Right cardiac atrium (tissue), 5 donors: ENCODE measurements around the gene UCKL1. TPM values are rescaled to one million over a fixed set of nuclear protein-coding genes. Genes with fewer than 3 reads are reported as not detected.
"Not testable (repeated sequence)": the region's sequence is repeated elsewhere in the genome, so short reads cannot be mapped to it uniquely, and the experiment has no call there.

ENCODE experiments used
- ATAC-seq, 2 donors: fragments of 200-7000 bp; cut with Tn5 transposase; one replicate each; pipeline versions ENCODE4 v1.8.0 to v1.9.1; 2020; ENCODE audit warnings: moderate library complexity in 2 of 2, mild to moderate bottlenecking in 1 of 2
- DNase-seq, 3 donors: peaks; one replicate each; pipeline ENCODE4 v3.0.0-alpha.2; 2020
- H3K27ac ChIP-seq: one replicate; pipeline ENCODE4 v1.5.1; 2013; ENCODE audit warnings: mild to moderate bottlenecking, low read length, control low read depth, moderate library complexity
- H3K27me3 ChIP-seq: one replicate; pipeline ENCODE4 v1.6.1; 2013; ENCODE audit not compliant: control insufficient read depth, insufficient read depth
- H3K4me1 ChIP-seq: one replicate; pipeline ENCODE4 v1.6.1; 2013; ENCODE audit warnings: low read length; ENCODE audit not compliant: control insufficient read depth, insufficient read depth
- H3K4me3 ChIP-seq: one replicate; pipeline ENCODE4 v1.5.1; 2013; ENCODE audit warnings: low read length, control low read depth
- H3K9me3 ChIP-seq: one replicate; pipeline ENCODE4 v1.6.1; 2013; ENCODE audit warnings: low read length; ENCODE audit not compliant: control insufficient read depth
- WGBS: extraction: QIAGEN DNeasy Blood & Tissue Kit; methylation state at CpG from one replicate; pipeline ENCODE4 v1.1.7; 2013; 5-methylcytosine and 5-hydroxymethylcytosine counted together
- intact Hi-C, 4 donors: fragments of 100-400 bp; cut with DNase I; formaldehyde crosslinking; loops; one replicate each; pipeline versions ENCODE4 v1.11.0 to v1.14.0; 2022 to 2023
- polyA plus RNA-seq: library from polyadenylated mRNA; stranded (reverse); fragments of 200-250 nt; gene quantifications from one replicate; pipeline ENCODE4 v1.2.3, GENCODE V29; 2013
- total RNA-seq, 4 donors: library from RNA; stranded (reverse); fragmentation: NEBNext Ultra II Directional; extraction: Animal tissue kit (Norgen Biotek cat#: 25700); gene quantifications; one replicate each; pipeline ENCODE4 v1.2.1, GENCODE V29; 2021
- donor health status: healthy with polysubstance abuse.
- donor health status: DM: no; HTN: yes; CAD: no.
- donor health status: DM: no; HTN: no; CAD: no.
- donor health status: DM: no; HTN: yes; CAD: no; lungs with severe emphysema.
- donor health status: DM: yes; HTN: yes; CAD: no.

The UCKL1 gene
- total and polyA plus RNA-seq, 5 donors: 35.5 to 47.0 (median 42.9) TPM

- no peaks in the 10 kb centered on the region for H3K27me3 ChIP-seq
- DNase-seq (peak in 1 of 3 donors; percentile 32), ATAC-seq (no peak)
- 95% methylated on average over 27 of the region's 27 CpGs for WGBS
- H3K4me3 ChIP-seq: no peak overlapping the region
- intact Hi-C loops: no loop called here
- peaks cover 2% of the 10 kb centered on the region for H3K4me1 ChIP-seq
- H3K9me3 ChIP-seq: no peaks in the 10 kb centered on the region
- no peak overlapping the region for H3K27ac ChIP-seq
Observed at GRCh38 chr20:63966172-63966943, 10.1 kb upstream of the UCKL1 start.

DNA sequence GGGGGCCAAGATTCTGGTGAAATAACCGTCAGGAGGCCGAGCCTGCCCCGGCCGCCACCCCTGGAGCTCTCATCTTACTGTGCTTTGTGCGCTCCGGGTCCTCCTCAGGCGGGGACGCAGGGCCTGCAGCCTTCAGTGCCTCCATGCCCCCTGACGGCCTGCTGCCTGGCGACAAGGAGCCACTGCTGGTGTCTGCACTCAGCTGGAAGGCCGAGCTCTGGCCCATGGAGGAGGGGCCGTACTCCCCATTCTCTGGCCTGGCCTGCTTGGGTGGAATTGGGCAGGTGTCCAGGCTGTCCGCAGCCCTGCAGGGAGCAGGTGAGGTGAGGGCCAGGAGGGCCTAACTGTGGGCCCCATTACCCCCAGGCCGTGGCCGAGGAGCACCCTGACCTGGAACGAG, 8.2 kb upstream of the UCKL1 start:
- no peaks in the 10 kb centered on the region for H3K4me1 ChIP-seq
- no peak overlapping the region for H3K27ac ChIP-seq
- no peak for ATAC-seq
- H3K27me3 ChIP-seq: no peaks in the 10 kb centered on the region
- H3K9me3 ChIP-seq: no peaks in the 10 kb centered on the region
- peak; percentile 12 to 64 (median 40) for DNase-seq
- 94% methylated on average over 16 of the region's 16 CpGs for WGBS
- intact Hi-C loops: no loop called here
- no peak overlapping the region for H3K4me3 ChIP-seq

DNA sequence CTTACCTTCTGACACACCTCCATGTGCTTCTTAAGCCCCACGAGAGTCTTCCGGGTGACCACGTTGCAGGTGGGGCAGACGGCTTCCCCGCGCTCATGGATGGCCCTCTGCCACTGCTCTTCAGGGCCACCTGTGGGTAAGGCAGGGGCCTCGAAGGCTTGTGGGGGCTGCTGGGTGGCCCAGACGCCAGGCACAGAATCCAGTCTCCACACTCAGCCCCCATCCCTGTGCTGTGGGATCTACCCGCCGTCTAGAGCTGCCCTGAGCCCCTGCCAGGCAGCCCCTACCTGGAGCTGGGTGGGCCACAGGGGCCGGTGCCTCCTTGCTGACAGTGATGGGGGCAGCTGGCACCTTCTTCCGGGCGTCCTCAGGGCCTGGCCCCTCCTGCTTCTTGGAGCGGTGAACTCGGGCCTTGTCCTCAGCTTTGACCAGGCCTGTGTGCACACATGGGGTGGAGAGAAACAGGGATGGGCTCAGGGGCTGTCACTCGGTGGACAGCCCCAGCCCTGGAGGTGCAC, 7.6 kb upstream of the UCKL1 start:
- Histone ChIP-seq H3K27me3 (no peaks in the 10 kb centered on the region), H3K9me3 (no peaks in the 10 kb centered on the region), H3K4me1 (no peaks in the 10 kb centered on the region), H3K27ac (no peak overlapping the region), H3K4me3 (no peak overlapping the region)
- DNase-seq (peak in 2 of 3 donors; percentile 11 to 44), ATAC-seq (no peak)
- 95% methylated on average over 16 of the region's 16 CpGs for WGBS
- intact Hi-C loops: no loop called here

- intact Hi-C loops: no loop called here
- H3K4me3 ChIP-seq: no peak overlapping the region
- DNase-seq (peak; percentile 17 to 63 (median 53)), ATAC-seq (no peak)
- H3K27ac ChIP-seq: no peak overlapping the region
- WGBS: 93% methylated on average over 27 of the region's 27 CpGs
- no peaks in the 10 kb centered on the region for H3K9me3 ChIP-seq
- no peaks in the 10 kb centered on the region for H3K27me3 ChIP-seq
- no peaks in the 10 kb centered on the region for H3K4me1 ChIP-seq
Observed at GRCh38 chr20:63963348-63963741, 7.1 kb upstream of the UCKL1 start.

DNA sequence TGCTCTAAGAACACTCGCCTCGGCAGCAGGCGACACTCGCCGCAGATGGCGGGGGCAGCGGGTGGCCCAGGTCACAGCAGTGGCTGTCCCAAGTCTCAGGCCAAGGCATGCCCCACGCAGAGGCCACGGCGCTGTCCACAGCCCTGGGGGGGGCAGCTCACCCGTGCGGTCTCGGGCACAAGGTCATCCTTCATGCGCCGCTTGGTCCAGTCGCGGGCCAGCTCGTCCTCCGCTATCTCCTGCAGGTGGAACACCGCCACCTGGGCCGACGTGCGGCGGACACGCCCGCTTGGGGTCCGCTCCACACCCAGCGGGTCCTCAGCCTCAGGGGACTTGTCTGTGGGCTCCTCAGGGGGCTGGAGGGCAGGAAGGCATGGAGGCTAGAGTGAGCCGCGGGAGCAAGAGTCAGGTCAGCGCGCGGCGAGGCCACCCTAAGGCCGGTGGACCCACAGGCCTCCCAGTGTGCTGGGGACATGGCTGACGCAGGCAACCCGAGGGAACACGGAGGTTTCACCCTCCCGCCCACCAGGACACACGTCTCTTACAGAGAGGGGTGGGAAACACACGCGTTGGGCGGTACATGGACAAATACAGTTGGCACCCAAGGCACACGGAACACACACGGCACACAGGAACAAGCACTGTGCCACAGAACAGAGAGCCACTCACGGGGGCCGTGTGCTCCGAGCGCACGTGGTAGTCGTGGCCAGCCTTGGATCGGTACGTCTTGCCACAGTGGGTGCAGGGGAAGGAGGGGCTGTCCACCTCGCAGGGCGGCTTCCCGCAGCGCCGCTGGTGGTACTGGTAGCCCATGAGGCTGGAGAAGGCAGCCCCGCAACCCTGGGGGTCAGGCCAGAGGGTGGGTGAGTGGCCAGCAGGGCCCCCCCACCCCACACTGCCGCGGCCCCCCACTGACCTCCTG, 6.5 kb upstream of the UCKL1 start:
- H3K27me3 ChIP-seq: no peaks in the 10 kb centered on the region
- no peaks in the 10 kb centered on the region for H3K9me3 ChIP-seq
- ATAC-seq: peak in 1 of 2 donors; percentile 3
- DNase-seq: peak; percentile 14 to 69 (median 52)
- H3K27ac ChIP-seq: no peak overlapping the region
- H3K4me3 ChIP-seq: no peak overlapping the region
- 94% methylated on average over 61 of the region's 61 CpGs for WGBS
- intact Hi-C loops: no loop called here
- no peaks in the 10 kb centered on the region for H3K4me1 ChIP-seq

DNA sequence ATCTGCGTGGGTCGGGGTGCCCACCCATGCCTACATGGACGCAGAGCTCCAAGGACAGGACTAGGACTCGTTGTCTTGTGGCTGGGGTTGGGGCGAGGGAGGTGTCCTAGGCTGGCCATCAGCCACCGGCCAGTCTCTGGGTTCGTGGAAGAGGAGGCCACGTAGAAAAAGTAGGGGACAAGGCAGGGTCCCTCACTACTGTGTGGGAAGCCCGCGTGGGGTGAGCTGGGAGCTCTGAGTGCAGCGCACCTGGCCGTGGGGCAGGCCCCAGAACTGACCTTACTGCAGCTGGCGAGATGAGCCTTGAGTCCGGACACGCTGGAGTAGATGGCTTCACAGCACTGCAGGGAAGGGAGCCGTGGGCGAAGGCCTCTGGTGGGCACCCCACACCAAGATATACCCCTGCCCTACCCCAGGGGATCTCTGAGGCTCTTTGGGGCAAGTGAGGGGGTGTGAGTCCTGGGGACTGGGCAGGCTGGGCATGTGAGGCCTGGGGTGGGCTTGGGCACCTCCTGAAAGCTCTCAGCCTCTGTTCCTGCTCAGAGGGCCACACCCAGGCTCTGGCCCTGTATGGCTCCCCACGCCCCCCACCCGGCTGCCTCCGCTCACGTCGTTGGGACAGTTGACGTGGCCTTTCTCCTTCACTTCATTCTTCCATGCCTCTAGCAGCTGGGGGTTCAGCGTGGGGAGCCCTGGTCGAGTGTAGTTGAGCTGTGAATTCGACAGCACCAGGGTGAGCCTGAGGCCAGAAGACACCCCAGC, 5.6 kb upstream of the UCKL1 start:
- ATAC-seq (no peak), DNase-seq (peak; percentile 12 to 45 (median 40))
- Histone ChIP-seq H3K27ac (no peak overlapping the region), H3K9me3 (no peaks in the 10 kb centered on the region), H3K27me3 (no peaks in the 10 kb centered on the region), H3K4me1 (no peaks in the 10 kb centered on the region), H3K4me3 (no peak overlapping the region)
- intact Hi-C loops: no loop called here
- 90% methylated on average over 26 of the region's 26 CpGs for whole genome bisulfite sequencing

DNA sequence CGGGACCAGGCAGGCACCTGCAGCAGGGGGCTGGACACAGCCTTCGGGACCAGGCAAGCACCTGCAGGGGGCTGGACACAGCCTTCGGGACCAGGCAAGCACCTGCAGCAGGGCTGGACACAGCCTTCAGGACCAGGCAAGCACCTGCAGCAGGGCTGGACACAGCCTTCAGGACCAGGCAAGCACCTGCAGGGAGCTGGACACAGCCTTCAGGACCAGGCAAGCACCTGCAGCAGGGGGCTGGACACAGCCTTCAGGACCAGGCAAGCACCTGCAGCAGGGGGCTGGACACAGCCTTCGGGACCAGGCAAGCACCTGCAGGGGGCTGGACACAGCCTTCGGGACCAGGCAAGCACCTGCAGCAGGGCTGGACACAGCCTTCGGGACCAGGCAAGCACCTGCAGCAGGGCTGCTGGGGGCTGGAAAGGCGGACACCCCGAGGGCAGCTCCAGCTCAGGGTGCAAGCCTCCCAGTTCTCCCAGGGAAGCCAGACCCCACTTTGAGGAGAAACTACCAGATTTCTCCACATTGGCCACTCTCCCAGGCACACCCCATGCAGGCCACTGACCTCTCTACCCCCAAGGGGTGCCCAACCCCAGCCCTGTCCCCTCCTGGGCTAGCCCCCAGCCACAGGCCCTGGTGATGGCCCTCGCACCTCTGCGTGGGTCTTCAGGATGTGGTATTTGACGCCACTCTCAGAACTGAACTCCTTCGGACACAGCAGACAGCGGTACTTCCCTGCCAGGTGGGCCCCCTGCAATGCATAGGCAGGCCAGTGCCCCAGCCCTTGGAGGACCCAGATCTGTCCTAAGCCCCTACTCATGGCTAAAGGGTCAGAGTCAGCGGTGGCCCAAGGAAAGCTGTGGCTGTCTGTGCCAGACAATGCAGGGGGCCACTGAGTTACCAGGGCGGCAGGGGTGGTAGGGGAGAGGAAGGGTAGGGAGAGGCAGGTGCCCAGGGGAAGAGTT, 4.7 kb upstream of the UCKL1 start:
- WGBS: 90% methylated on average over 15 of the region's 15 CpGs
- DNase-seq: peak; percentile 10 to 42 (median 28)

DNA sequence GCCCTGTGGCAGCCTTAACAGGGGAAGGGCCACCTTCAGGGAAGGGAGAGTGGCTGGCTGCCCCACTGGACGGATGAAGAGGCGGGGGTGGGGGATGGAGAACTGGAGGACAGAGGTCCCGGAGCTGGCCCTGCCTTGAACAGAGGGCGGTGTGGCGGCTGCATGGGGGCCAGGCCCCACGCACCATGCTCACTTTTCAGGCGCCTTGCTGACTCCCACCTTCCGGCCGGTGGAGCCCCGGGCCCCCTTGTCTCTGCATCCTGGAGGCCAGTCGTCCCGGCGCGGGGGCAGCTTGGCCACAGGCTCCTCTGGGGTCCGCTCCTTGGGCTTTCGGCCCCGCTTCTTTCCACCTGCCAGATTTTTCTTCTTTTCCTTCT, 3.5 kb upstream of the UCKL1 start:
- Histone ChIP-seq H3K27ac (no peak overlapping the region), H3K27me3 (no peaks in the 10 kb centered on the region), H3K4me3 (no peak overlapping the region), H3K9me3 (no peaks in the 10 kb centered on the region), H3K4me1 (no peaks in the 10 kb centered on the region)
- DNase-seq (peak in 2 of 3 donors; percentile 60 to 64), ATAC-seq (no peak)
- intact Hi-C loops: loop anchor here in 1 of 4 donors (5.0 kb wide), 1 partner anchor 52 kb away; no protein-coding TSS in a partner anchor
- WGBS: 91% methylated on average over 17 of the region's 17 CpGs

More for the DNA sequence above, 4.7 kb upstream of the UCKL1 start:
- H3K27me3 ChIP-seq, H3K4me3 ChIP-seq, H3K4me1 ChIP-seq, intact Hi-C loops, H3K9me3 ChIP-seq, ATAC-seq, H3K27ac ChIP-seq: not testable (repeated sequence)

GRCh38 chr20:63958964-63959698, 2.9 kb upstream of the UCKL1 start:
- intact Hi-C loops: loop anchor here in 1 of 4 donors (5.0 kb wide), 1 partner anchor 52 kb away; no protein-coding TSS in a partner anchor
- Histone ChIP-seq H3K9me3 (no peaks in the 10 kb centered on the region), H3K4me3 (no peak overlapping the region), H3K27ac (no peak overlapping the region), H3K27me3 (no peaks in the 10 kb centered on the region), H3K4me1 (peaks cover under 1% of the 10 kb centered on the region)
- 87% methylated on average over 10 of the region's 10 CpGs for WGBS
- ATAC-seq (no peak), DNase-seq (no peak)
